ENCODE results near the gene KRTCAP2.

Gene KRTCAP2

GRCh38 chr1:155135415-155136028 lies 37.6 kb downstream of the KRTCAP2 start, which contains the start of gene SLC50A1:
TSS of gene SLC50A1 (plus strand) at chr1:155135852. CDS start at chr1:155135912, 60 bp downstream.
- DNase-seq (ENCODE audit: low read depth in 1 of 2, low spot score in 1 of 2): peak; percentile 81 to 89

- peak in 1 of 2 donors; percentile 67 for DNase-seq (ENCODE audit: low read depth in 1 of 2, low spot score in 1 of 2)
Measured at GRCh38 chr1:155134880-155135414, 38.2 kb downstream of the KRTCAP2 start.

- no peak for DNase-seq (ENCODE audit: low read depth in 1 of 2, low spot score in 1 of 2)
Measured at GRCh38 chr1:155134322-155134721, 38.8 kb downstream of the KRTCAP2 start.

- DNase-seq (ENCODE audit: low read depth in 1 of 2, low spot score in 1 of 2): no peak
Measured at GRCh38 chr1:155133799-155134281, 39.3 kb downstream of the KRTCAP2 start.

- no peak for DNase-seq (ENCODE audit: low read depth in 1 of 2, low spot score in 1 of 2)
Measured at GRCh38 chr1:155131856-155132255, 41.2 kb downstream of the KRTCAP2 start.

- DNase-seq (ENCODE audit: low read depth in 1 of 2, low spot score in 1 of 2): no peak
Measured at GRCh38 chr1:155131285-155131684, 41.8 kb downstream of the KRTCAP2 start.

- DNase-seq (ENCODE audit: low read depth in 1 of 2, low spot score in 1 of 2): no peak
Measured at GRCh38 chr1:155130272-155131006, 42.7 kb downstream of the KRTCAP2 start.

- no peak for DNase-seq (ENCODE audit: low read depth in 1 of 2, low spot score in 1 of 2)
Measured at GRCh38 chr1:155128755-155129473, 44.2 kb downstream of the KRTCAP2 start.

GRCh38 chr1:155127967-155128754 lies 44.9 kb downstream of the KRTCAP2 start:
- no peak for DNase-seq (ENCODE audit: low read depth in 1 of 2, low spot score in 1 of 2)

GRCh38 chr1:155127105-155127966 lies 45.8 kb downstream of the KRTCAP2 start, which contains the start of gene EFNA1:
TSS of gene EFNA1 (plus strand) at chr1:155127876. CDS start at chr1:155127978, 102 bp downstream.
- DNase-seq (ENCODE audit: low read depth in 1 of 2, low spot score in 1 of 2): peak in 1 of 2 donors; percentile 29

GRCh38 chr1:155126556-155127104 lies 46.5 kb downstream of the KRTCAP2 start:
- DNase-seq (ENCODE audit: low read depth in 1 of 2, low spot score in 1 of 2): peak in 1 of 2 donors; percentile 14

- DNase-seq (ENCODE audit: low read depth in 1 of 2, low spot score in 1 of 2): no peak
Measured at GRCh38 chr1:155125946-155126555, 47.1 kb downstream of the KRTCAP2 start.

GRCh38 chr1:155125511-155125945 lies 47.6 kb downstream of the KRTCAP2 start:
- DNase-seq (ENCODE audit: low read depth in 1 of 2, low spot score in 1 of 2): no peak

GRCh38 chr1:155124503-155125463 lies 48.3 kb downstream of the KRTCAP2 start:
- no peak for DNase-seq (ENCODE audit: low read depth in 1 of 2, low spot score in 1 of 2)

GRCh38 chr1:155123801-155124200 lies 49.3 kb downstream of the KRTCAP2 start:
- no peak for DNase-seq (ENCODE audit: low read depth in 1 of 2, low spot score in 1 of 2)

GRCh38 chr1:155122308-155122707 lies 50.8 kb downstream of the KRTCAP2 start:
- no peak for DNase-seq (ENCODE audit: low read depth in 1 of 2, low spot score in 1 of 2)

- DNase-seq (ENCODE audit: low read depth in 1 of 2, low spot score in 1 of 2): no peak
Measured at GRCh38 chr1:155121249-155121648, 51.9 kb downstream of the KRTCAP2 start.

GRCh38 chr1:155120253-155120652 lies 52.9 kb downstream of the KRTCAP2 start:
- no peak for DNase-seq (ENCODE audit: low read depth in 1 of 2, low spot score in 1 of 2)

Data from stimulated activated CD4-positive, alpha-beta T cell treated with anti-CD3 and anti-CD28 coated beads, Interleukin-15, amount 100 ng/mL, for 1 hour (primary cell).